Ishikawa (cell line): ENCODE results near the gene AKAP14.

Experiments
- CEBPB ChIP-seq: IDR thresholded peaks from 2 replicates; pipeline ENCODE4 v1.6.1; 2012
- CREB1 ChIP-seq: IDR thresholded peaks from 2 replicates; pipeline ENCODE4 v1.6.1; 2012; ENCODE audit warnings: low read depth
- EGR1 ChIP-seq: IDR thresholded peaks from 2 replicates; pipeline ENCODE4 v1.6.1; 2012
- EP300 ChIP-seq: IDR thresholded peaks from 2 replicates; pipeline ENCODE4 v1.6.1; 2012; ENCODE audit warnings: borderline replicate concordance
- FOXM1 ChIP-seq: IDR thresholded peaks from 2 replicates; pipeline ENCODE4 v1.6.1; 2012; ENCODE audit warnings: low read depth, borderline replicate concordance
- NFIC ChIP-seq: IDR thresholded peaks from 2 replicates; pipeline ENCODE4 v1.6.1; 2012
- RAD21 ChIP-seq: IDR thresholded peaks from 2 replicates; pipeline ENCODE4 v1.6.1; 2012; ENCODE audit warnings: low read depth
- TAF1 ChIP-seq: IDR thresholded peaks from 2 replicates; pipeline ENCODE4 v1.6.1; 2012; ENCODE audit warnings: low read depth, mild to moderate bottlenecking
- TCF12 ChIP-seq: IDR thresholded peaks from 2 replicates; pipeline ENCODE4 v1.6.1; 2012; ENCODE audit warnings: low read depth
- TEAD4 ChIP-seq: IDR thresholded peaks from 2 replicates; pipeline ENCODE4 v1.6.1; 2012
- USF1 ChIP-seq: IDR thresholded peaks from 2 replicates; pipeline ENCODE4 v1.6.1; 2012
- YY1 ChIP-seq: IDR thresholded peaks from 2 replicates; pipeline ENCODE4 v1.6.1; 2012; ENCODE audit warnings: low read depth
- ZBTB7A ChIP-seq: IDR thresholded peaks from 2 replicates; pipeline ENCODE4 v1.6.1; 2012; ENCODE audit warnings: low read depth
- TF ChIP-seq, protein P1 (sequence below): IDR thresholded peaks from 2 replicates; pipeline ENCODE4 v1.6.1; 2012; ENCODE audit warnings: low read depth, mild to moderate bottlenecking
- TF ChIP-seq, protein P2 (sequence below): IDR thresholded peaks from 2 replicates; pipeline ENCODE4 v1.6.1; 2012

The AKAP14 gene

DNA sequence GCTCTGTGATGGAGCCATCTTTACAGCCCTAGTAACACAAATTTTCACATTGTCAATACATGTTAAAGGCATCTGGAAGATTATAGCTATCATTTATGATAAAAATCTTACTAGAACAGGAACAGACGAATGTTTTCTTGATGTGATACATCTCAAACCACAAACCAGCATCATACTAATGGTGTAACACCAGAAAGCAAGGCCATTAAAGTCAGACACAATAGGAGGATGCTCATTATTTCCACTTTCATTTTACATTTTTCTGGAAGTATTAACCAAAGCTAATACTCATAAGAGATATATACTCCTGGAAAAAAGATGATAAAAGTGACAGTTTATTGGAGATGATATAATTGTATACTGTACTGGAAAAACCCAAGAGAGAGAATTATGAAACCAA, 5.3 kb downstream of the AKAP14 start:
- TF ChIP-seq USF1 = no peak
- no peak for TF ChIP-seq TEAD4
- TF ChIP-seq EGR1 = no peak
- no peak for TF ChIP-seq ZBTB7A
- TF ChIP-seq TCF12 = no peak
- TF ChIP-seq, protein P1, sequence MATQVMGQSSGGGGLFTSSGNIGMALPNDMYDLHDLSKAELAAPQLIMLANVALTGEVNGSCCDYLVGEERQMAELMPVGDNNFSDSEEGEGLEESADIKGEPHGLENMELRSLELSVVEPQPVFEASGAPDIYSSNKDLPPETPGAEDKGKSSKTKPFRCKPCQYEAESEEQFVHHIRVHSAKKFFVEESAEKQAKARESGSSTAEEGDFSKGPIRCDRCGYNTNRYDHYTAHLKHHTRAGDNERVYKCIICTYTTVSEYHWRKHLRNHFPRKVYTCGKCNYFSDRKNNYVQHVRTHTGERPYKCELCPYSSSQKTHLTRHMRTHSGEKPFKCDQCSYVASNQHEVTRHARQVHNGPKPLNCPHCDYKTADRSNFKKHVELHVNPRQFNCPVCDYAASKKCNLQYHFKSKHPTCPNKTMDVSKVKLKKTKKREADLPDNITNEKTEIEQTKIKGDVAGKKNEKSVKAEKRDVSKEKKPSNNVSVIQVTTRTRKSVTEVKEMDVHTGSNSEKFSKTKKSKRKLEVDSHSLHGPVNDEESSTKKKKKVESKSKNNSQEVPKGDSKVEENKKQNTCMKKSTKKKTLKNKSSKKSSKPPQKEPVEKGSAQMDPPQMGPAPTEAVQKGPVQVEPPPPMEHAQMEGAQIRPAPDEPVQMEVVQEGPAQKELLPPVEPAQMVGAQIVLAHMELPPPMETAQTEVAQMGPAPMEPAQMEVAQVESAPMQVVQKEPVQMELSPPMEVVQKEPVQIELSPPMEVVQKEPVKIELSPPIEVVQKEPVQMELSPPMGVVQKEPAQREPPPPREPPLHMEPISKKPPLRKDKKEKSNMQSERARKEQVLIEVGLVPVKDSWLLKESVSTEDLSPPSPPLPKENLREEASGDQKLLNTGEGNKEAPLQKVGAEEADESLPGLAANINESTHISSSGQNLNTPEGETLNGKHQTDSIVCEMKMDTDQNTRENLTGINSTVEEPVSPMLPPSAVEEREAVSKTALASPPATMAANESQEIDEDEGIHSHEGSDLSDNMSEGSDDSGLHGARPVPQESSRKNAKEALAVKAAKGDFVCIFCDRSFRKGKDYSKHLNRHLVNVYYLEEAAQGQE = no peak
- TF ChIP-seq, protein P2, sequence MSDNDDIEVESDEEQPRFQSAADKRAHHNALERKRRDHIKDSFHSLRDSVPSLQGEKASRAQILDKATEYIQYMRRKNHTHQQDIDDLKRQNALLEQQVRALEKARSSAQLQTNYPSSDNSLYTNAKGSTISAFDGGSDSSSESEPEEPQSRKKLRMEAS = no peak
- no peak for TF ChIP-seq FOXM1
- TF ChIP-seq YY1 = no peak
- no peak for TF ChIP-seq NFIC
- TF ChIP-seq CEBPB = no peak
- no peak for TF ChIP-seq RAD21

- no peak for TF ChIP-seq CREB1
- no peak for TF ChIP-seq EGR1
- TF ChIP-seq TAF1 = no peak
- no peak for TF ChIP-seq USF1
- no peak for TF ChIP-seq RAD21
- TF ChIP-seq, protein P2 = no peak
- TF ChIP-seq EP300 = no peak
- TF ChIP-seq YY1 = no peak
- TF ChIP-seq CEBPB = no peak
- no peak for TF ChIP-seq FOXM1
- no peak for TF ChIP-seq ZBTB7A
- no peak for TF ChIP-seq TCF12
- no peak for TF ChIP-seq TEAD4
- TF ChIP-seq, protein P1 = no peak
- TF ChIP-seq NFIC = no peak
Measured at GRCh38 chrX:119916310-119916709, 20.6 kb downstream of the AKAP14 start.

GRCh38 chrX:119917877-119918276, 22.2 kb downstream of the AKAP14 start:
- TF ChIP-seq, protein P2 = no peak
- TF ChIP-seq, protein P1 = no peak
- TF ChIP-seq CREB1 (no peak), TCF12 (no peak), CEBPB (no peak), EP300 (no peak)

DNA sequence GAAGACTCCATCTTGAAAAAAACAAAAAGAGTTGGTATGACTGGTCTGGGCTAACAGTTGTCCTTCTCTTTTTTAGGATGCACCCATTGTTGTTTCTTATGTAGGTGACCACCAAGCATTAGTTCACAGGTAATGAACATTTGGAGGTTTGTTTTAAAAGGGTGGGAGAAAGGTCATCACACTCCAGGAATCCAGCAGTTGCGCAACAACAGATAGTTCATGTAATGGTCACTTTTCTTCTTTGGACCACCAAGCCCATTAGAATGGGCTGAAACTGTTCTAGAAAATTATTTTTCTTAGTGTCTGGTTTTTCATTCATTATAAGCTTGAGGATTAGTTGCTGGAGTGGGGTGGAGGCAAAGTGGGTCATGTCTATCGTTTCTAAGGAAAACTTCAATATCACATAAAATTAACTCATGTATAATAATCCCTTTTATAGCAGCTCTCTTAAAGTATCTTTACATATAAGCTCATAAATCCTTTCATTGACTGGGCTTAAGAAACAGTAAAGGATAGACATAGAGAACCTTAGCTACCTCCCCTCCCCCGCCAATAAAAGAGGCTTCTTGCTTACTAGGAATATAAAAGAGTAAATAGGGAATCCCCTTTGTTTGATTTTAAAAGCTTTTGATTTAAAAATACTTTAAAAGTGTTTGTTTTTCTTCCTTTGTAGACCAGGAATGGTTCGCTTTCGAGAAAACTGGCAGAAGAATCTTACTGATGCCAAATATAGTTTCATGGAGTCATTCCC, 24.3 kb downstream of the AKAP14 start:
- no peak for TF ChIP-seq YY1
- TF ChIP-seq, protein P1 = no peak
- TF ChIP-seq TCF12 = no peak
- TF ChIP-seq EP300 = no peak
- no peak for TF ChIP-seq USF1
